Dedifferentiated amniotic fluid mesenchymal stem cell (primary cell): ENCODE measurements around the gene MAD2L2.

Experiments used
- DNase-seq: peaks from one replicate; pipeline ENCODE4 v3.0.0-alpha.2; 2016; ENCODE audit errors: extremely low spot score

The MAD2L2 gene

DNA sequence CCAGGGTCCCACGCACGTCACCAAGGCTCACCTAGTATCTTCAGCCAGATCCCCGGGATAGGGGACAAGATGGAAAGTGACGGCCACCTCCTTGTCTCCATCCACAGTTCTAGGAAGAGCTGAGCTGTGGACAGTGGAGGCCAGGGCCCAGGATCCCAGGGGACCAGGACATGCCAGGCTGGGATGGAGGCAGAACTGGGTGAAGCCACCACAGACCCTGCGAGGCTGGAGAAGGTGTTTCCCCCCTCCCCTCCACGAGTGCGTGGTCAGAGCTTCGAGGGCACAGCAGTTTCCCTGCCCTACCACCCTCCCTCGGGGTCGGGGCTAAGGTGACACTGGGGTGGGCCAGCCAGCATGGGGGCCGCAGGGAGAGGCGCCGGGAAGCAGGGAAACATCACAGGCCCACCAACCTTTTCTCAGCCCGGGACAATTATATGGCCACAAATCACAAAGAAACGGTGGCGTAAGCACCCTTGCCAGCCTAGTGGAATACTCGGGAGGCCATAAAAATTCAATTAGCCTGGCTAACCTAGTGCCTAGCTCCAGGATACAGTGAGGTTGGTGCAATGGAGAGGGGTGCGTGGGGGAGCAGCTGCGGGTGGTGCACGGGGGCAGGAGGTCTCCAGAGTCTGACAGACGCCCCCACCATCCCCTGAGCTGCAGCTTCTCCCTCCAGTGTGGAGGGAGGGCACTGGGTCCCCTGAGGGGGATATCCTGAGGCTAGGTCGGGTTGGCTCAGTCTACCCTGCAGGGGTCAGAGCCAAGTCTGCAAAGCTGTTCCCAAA is 23.9 kb upstream of the MAD2L2 start:
- no peak for DNase-seq

DNA sequence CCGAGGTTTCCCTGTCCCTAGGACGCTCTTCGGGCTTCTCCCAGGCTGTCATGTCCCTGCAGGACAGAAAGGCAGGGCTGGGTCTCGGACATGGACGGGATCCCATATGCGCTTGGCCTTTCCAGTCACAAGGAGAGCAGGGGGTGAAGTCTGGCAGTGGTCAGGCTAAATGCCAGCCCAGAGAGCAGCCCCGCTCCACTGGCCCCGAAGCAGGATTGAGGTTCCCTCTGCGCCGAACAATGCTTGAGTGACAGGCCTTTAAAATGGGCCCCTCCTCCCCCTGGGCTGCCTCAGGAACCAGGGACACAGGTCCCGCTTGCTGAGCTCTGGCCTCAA is 23.2 kb upstream of the MAD2L2 start:
- no peak for DNase-seq

DNA sequence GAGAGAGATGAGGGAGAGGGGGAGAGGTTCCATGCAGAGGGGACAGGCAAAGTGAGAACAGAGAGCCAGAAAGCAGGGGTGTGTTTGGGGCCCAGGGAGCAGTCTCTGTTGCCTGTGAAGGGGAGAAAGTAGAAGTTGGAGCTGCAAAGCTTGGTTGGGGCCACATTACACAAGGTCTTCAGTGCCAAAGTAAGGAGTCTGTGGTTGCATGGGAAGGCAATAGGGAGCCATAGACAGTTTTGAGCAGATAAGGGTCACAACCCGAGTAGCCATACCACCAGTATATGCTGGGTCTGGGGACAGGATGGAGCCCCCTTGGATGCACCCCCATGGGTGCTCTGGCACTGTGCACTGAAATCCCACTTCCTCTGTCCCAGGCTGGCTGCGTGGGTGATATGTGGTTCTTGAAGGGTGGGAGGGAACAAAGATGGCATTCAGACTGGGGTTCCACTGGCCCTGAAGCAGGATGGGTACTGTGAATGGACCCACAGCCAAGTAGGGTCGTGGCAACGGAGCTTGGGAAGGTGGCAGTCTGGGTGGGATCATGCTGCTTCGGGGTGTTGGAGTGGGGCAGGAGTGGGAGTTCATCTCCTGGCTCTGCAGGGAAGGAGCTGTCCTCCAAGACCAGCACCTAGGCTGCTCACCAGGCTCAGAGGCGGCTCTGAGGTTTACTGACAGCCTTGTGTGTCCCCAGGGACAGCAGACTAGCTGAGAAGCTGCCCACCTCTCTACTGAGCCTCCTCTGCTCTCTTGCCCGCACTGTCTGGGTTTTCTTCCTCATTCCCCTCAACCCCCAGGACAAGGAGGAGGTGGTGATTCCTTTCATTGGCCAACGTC is 22.6 kb upstream of the MAD2L2 start:
- DNase-seq = no peak

DNA sequence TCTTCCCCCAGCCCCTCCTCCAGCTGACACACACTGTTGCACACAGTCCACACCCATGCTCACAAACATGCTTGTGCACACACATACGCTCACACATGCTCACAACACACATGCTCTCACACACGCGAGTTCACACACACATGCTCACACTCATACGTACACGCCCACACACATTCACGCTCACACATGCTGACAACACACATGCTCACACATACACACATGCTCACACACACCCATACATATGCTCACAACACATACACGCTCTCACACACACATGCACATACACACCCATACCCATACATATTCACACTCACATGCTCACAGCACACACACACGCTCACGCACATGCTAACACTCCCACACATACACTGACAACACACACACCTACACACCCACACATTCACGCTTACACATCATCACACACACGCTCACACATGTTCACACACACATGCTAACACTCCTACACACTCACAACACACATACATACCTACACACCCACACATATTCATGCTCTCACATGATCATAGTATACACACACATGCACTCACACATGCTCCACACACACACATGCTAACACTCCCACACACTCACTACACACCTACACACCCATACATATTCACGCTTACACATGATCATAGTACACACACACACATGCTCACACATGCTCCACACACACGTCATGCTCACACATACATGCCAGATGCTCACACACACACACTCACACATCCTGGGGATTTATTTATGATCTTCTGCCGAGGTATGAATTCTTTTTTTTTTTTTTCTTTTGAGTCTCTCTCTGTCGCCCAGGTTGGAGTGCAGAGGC is 21.2 kb upstream of the MAD2L2 start:
- no peak for DNase-seq

DNA sequence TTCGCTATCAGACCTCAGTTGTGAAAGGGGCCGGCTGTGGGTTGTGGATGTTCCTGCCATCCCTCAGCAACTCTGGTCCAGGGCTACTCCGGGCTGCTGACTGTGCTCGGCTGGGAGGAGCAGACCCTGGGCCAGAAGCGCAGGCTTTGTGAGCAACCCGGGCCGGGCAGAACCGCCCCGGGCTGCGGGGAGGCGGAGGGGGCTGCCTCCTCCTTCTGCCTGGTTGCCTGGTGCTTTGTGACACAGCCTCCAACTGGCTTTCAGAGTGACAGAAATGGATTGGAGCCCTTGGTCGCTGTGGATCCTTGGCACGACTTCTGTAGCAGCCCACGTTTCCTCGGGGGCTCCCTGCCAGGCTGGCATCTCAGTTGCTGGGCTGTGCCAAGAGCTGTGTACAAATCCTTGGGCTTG is 20.6 kb upstream of the MAD2L2 start:
- no peak for DNase-seq

DNA sequence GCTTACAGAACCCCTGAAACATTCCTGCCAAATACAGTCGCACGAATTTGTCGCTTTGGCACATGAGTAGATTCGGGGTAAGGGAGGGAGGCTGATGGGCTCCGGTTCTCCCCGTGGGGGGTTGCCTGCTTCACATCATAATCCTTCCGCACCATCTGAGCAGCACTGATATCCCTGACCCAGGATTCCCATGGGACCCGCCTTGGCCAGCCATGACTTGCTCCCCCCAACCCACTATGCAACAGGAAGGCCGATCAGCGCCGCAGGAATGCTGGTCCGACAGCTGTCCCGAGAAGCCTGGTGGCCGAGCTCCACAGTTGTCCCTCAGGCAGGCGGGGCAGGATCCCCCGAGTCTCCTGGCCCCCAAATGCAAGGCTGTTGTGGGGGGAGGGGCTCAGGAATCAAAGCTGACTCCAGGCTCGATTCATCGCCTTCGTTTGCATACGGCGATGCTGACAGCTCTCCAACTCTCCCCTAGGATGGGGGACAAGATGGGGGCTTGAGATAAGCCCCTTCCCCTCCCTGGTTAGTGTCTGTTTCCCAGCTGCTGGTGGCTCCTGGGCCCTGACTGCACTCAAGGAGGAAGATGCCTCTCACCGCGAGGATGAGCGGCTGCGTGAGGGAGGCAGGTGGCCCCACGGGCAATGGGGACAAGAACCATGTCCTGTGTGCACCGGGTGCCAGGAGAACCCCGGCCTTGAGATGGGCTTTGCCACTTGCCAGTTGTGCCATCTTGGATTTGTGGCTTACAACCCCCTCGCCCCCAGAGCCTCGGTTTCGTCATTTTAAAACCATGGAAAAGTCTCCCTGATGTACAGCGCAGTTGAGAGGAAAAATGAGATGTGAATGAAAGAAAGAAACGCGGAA is 19.9 kb upstream of the MAD2L2 start:
- DNase-seq = no peak

DNA sequence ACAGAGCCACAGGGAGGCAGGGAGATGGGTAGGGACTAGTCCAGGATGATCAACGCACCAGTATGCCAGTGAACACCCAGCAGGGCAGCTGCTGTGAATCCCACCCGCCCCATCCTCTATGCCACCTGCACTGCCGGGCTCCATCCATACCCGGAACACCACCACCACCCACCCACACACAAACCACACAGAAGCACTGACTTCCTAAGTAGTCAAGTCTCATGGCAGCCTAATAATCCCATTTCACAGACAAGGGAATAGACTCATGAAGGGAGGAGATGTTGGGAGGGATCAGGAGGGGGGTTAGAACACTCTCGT is 16.9 kb upstream of the MAD2L2 start:
- no peak for DNase-seq

DNA sequence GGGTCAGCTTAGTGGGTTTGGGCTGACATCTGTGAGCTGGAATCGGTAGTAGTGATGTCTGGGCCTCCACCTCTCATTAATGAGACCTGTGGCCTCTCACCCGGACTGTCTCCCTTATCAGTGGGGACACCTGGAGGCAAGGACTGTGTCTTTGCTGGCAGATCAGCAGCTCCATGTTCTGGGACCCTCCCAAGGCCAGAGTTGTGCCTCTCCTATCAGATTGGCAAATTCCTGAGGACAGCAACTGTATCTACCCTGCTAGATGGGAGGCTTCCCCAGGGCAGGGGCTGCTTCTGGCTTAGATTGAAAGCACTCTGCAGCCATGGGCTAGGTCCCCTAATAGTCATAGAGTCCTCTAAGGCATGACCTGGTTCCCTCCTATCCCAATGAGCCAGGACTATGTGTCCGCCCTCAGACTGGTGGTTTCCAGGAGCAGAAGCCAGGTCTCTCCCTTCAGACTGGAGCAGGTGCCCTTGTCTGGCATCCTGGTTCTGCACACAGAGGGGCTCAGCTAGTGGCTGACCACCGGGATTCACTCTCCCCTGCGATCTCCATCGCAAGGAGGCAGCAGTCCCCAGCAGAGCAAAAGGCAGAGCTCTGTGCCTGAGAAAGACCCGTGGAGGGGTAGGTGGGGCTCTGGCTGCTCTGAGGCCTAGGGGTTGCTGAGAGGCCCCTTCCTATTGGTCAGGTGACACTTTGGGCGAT is 16.4 kb upstream of the MAD2L2 start:
- DNase-seq = no peak

DNA sequence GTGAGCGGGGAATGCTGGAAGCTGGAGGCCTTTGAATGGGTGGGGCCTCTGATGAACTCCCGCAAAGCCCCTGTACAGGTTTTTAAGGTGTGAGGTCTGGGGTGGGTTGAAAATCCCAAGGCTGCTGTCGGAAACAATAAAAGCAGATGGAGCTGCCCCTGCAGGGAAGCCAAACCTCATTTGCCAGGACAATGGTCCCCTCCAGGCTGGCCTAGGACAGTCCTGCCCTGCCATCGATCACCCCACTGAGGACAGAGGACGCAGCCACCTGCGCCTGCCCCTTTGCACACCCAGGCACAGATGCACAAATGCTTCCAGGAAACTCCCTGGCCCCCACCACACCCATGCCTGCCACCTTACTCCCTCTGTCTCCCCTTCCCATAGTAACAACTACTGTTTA is 14.9 kb upstream of the MAD2L2 start:
- no peak for DNase-seq

DNA sequence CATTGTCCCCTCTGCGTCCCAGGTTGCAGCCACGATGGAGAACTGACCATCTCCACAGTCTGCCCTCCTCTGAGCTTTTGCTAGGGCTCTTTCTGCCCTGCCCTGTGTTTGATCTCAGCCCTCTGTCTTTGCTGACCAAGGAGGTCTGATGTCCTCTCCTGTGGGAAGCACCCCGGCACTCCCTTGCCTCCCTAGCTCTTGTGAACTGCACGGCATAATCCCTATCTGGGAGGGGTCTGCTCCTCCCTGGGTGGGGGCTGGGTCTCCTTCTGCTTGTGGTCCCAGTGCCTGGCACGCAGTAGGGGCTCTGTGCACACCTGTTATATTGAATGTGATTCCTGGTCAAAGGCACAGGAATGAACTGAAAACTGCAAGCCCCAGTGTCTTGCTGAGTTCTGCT is 13.0 kb upstream of the MAD2L2 start:
- DNase-seq = no peak

DNA sequence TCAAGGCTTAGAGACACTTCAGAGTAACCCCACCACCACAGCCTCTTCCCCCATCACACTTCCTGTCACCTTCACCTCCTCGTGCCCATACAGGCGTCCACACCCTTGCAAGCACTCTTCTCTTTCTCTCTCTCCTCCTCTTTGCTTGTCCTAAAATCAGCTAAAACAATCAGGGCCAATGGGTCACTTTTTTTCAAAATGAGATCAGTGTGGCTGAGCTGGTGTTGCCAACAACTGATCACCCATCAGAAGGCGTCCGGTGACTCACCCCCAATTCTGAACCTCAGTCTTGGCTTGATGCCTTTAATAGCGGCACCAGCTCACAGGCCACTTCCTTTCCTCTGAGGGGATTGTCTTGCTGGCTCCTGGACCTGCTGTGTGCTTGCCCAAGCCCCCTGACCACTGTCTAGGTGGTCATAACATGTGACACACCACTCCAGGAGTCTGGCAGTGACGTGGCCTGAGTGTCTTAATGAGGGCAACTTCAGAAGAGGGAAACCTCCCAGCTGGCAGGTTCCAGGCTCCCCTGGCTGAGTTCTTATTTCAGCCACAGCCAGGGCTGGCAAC is 12.2 kb upstream of the MAD2L2 start:
- DNase-seq = peak; percentile 39

DNA sequence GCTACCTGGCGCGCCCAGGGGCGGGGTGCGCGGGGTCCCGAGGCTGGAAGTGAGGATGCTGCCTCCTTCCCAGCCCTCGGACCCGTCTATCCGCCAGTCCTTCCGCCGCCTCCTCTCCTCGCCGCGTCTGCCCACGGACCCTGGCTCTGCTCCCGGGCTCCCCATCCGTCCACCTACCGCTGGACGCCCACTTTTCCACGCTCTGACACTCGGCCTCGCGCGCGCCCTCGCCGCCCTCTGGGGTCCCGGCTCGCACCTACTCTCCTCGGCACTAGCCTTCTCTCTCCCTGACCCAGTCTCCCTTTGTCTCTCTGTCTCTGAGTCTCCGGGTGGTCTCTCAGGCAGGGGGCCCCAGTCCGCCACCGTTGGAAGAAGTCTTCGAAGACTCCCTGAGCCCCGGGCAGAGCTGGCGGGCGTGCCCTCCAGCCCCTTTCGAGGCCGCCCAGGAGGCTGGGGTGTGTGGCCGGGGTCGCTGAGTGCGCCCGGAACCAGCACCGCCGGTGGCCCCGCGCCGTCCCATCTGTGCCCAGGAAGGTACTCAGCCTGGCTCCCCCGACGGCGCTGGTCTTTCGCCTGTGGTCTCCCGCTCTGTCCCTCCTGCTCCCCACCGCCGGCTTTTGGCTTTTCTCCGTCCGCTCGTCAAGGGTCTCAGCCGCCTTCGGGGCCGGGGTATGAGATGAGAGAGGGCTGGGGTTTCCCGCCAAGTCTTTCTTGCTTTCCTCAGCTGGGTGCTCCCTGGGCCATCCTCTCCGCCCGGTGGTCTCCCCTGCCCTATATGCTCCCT is 11.2 kb upstream of the MAD2L2 start:
- DNase-seq = no peak

DNA sequence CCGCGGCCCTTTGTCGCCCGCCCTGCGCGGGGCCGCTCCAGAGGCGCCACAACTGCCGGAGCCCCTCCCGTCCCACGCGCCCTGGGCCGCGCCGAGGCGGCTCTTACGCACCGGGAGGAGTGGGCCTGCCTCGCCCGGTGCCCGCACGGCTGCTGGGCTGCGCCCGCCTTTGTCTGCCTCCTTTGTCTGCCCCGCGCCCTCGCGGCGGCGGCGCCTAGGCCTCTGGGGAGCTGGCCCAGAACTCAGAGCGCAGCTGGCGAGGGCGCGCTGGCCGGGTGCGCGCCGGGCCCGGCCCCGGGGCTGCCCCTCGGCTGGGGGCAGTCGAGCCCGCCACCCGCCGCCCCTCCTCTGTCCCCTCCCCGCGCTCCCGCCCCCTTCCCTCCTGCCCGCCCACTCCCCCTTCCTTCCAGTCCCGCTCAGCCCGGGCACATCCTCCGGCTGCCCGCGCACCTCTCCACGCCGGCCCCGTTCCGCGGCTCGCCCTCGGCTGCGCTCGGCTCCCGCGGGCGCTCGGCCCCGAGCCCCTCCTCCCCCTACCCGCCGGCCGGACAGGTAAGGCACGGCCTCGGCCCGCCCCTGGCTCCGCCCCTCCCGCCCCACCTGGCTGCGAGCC is 10.5 kb upstream of the MAD2L2 start, which contains the start of gene DRAXIN:
Gene DRAXIN (plus strand): TSS at position 409 of the 613 bp plus-strand sequence. CDS start 14,549 bp downstream, outside the sequence.
- DNase-seq = no peak

DNA sequence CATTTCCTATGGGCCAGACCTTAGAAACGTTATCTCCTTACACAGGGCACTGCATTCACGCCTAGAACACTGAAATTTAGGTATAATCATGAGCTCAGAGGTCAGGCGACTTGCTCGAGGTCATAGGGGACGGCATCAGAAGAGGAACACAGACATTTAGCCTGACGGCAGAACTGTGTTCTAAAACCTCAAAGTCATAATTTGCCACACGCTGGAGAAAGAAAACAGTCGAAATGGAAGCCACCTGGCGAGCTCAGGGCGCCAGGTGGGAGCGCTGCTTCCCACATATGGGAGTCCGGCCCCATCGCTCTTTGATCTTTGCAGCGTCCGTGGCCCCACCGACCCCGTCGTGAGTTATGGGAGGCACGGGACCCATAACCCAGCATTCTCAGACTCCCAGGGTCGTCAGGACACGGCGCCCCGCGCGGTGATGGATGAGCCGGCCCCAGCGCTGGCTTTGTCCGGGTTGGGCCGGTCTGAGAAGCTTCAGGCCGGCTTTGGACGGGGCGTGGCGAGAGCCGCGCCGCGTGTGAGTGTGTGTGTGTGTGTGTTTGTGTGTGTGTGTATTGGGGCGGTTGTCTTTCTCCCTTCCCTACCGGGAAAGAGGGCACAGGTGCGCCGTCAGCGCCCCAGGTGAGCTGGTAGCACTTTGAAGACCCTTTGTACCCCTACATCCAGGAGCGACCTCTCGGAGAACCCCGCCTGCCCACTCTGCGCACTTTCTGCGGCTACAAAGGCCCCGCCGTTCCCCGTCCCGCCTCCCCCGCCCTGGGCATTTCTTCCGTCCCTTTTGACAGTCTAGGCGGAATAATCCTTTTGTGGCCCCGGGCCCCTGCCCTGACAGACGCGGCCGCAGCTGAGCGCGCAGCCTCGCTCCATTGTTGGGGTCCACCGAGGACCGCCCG is 9.7 kb upstream of the MAD2L2 start:
- no peak for DNase-seq

DNA sequence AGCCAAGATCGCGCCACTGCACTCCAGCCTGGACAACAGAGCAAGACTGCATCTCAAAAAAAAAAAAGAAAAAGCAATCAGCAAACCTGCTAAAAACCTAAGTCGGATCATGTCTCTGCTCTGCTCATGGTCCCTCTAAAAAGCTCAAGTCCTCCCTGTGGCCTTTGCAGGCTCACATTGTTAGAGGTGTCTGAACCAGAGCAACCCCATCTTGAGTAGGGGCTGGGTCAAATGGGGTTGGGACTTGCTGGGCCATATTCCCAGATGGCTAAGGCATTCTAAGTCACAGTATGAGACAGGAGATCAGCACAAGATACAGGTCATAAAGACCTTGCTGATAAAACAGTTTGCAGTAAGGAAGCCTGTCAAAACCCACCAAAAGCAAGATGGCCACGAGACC is 7.6 kb upstream of the MAD2L2 start:
- no peak for DNase-seq

DNA sequence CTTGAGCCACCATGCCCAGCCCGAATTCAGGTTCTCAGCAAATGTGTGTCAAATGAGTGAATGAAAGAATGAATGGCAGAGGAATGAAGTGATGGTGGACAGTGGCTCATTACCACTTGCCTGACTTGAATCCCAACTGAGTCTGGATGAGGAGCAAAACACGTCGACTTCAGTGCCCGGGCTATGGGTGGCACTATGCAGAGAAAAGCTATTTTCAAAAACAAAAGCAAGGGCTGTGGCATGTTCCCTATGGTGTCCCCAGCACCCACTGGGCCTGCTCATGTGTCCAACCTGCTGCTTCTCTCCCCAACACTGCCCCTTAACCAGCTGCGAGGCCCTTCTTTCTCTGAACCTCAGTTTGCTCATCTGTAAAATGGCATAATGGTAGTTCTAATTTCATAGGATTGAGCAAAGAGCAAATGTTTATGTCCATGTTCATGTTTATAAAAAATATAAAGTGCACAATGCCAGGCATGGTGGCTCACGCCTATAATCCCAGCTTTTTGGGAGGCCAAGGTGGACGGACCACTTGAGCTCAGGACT is 4.3 kb upstream of the MAD2L2 start:
- no peak for DNase-seq

DNA sequence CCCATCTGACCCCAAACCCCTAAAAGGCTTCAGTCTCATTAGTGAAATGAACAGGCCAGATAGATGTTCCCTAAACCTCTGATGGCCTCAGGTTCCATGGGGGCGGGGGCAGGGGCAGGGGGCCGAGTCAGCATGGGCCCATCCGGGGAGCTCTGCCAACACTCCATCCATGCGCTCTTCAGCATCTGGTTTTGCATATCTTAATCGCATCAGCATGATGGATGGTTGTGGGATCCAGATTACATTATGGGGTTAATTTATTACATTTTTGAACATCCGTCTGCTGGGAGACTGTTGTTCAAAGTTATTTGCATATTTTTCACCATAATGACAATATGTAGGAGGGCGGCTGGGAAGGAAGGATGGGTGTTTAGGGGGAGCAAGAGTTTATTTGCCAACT is 3.1 kb upstream of the MAD2L2 start:
- DNase-seq = no peak

DNA sequence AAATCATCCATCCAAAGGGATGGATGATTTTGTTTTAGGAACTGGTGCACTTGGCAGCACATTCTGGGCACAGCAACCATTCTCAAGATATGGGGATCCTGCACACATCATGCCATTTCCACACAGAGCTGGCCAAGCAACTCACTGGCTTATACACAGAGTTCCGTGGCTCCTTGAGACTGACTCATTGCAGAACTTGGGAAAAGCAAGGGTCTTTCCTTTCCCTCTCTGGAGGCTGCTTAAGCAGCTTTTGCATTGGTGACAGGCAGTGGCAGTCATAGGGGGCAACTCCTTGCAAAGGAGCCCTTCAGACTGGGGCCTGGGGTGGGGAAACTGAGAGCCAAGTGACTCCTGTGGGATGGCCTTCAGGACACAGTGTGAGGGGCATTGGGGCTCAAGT is 1.9 kb upstream of the MAD2L2 start:
- DNase-seq = no peak
